Smooth muscle cell (in vitro differentiated cells): ENCODE data around the gene POMT1. TPM values are rescaled to one million over a fixed set of nuclear protein-coding genes. Genes with fewer than 3 reads are reported as not detected.

Experiments used
- DNase-seq: peaks from one replicate; lab custom pipeline; 2025; ENCODE audit not compliant: unreplicated experiment; lab: John Stamatoyannopoulos, UW
- H2AFZ ChIP-seq: fragments of 200-600 bp; sonication (generic); 2 replicates; pipeline ENCODE4 v1.6.0; 2016; ENCODE audit warnings: antibody characterized with exemption, low read depth, mild to moderate bottlenecking
- H3F3A ChIP-seq: fragments of 200-600 bp; sonication (generic); 2 replicates; pipeline ENCODE4 v1.6.0; 2017; ENCODE audit warnings: antibody characterized with exemption, low read depth
- H3K27ac ChIP-seq: fragments of 200-600 bp; sonication (generic); 2 replicates; pipeline ENCODE4 v1.5.1; 2016; ENCODE audit warnings: low read depth, mild to moderate bottlenecking
- H3K27me3 ChIP-seq: fragments of 200-600 bp; sonication (generic); 2 replicates; pipeline ENCODE4 v1.6.1; 2016; ENCODE audit warnings: low read depth, mild to moderate bottlenecking
- H3K36me3 ChIP-seq: fragments of 200-600 bp; sonication (generic); 2 replicates; pipeline ENCODE4 v1.5.1; 2016; ENCODE audit warnings: low read depth
- H3K4me1 ChIP-seq: fragments of 200-600 bp; sonication (generic); 2 replicates; pipeline ENCODE4 v1.5.1; 2016; ENCODE audit warnings: low read depth
- H3K4me2 ChIP-seq: fragments of 200-600 bp; sonication (generic); 2 replicates; pipeline ENCODE4 v1.6.0; 2016; ENCODE audit warnings: mild to moderate bottlenecking
- H3K4me3 ChIP-seq: fragments of 200-600 bp; sonication (generic); 2 replicates; pipeline ENCODE4 v1.5.1; 2016; ENCODE audit warnings: mild to moderate bottlenecking
- H3K79me2 ChIP-seq: fragments of 200-600 bp; sonication (generic); 2 replicates; pipeline ENCODE4 v1.6.0; 2016; ENCODE audit warnings: low read depth, mild to moderate bottlenecking
- H3K9ac ChIP-seq: fragments of 200-600 bp; sonication (generic); 2 replicates; pipeline ENCODE4 v1.6.0; 2016; ENCODE audit warnings: low read depth
- H3K9me3 ChIP-seq: fragments of 200-600 bp; sonication (generic); replicated peaks from 2 replicates; pipeline ENCODE4 v1.5.1; 2016; ENCODE audit warnings: low read depth
- H4K20me1 ChIP-seq: fragments of 200-600 bp; sonication (generic); 2 replicates; pipeline ENCODE4 v1.6.0; 2016; ENCODE audit warnings: low read depth
- WGBS: methylation state at CpG from one replicate; pipeline ENCODE4 v1.1.7; 2016; ENCODE audit warnings: low lambda C conversion rate; 5-methylcytosine and 5-hydroxymethylcytosine counted together
- polyA plus RNA-seq: library from polyadenylated mRNA; unstranded; fragments of >200 nt; fragmentation: Nextera tagmentation; extraction: Ambion mirVana; gene quantifications from 2 replicates; pipeline ENCODE4 v1.2.1, GENCODE V29; 2016
- total RNA-seq: library from RNA; depleted of rRNA; stranded (reverse); fragments of >200 nt; gene quantifications from 2 replicates; pipeline ENCODE4 v1.2.3, GENCODE V29; 2014
- TF ChIP-seq, protein P1 (sequence below): fragments of 200-600 bp; sonication (generic); IDR thresholded peaks from 2 replicates; pipeline ENCODE4 v1.5.1; 2017; ENCODE audit warnings: borderline replicate concordance, mild to moderate bottlenecking, antibody characterized with exemption; ENCODE audit not compliant: insufficient read depth, poor library complexity, severe bottlenecking

Gene POMT1
- total and polyA plus RNA-seq, 2 experiments from 2014 or later = 11.8 to 15.2 TPM

DNA sequence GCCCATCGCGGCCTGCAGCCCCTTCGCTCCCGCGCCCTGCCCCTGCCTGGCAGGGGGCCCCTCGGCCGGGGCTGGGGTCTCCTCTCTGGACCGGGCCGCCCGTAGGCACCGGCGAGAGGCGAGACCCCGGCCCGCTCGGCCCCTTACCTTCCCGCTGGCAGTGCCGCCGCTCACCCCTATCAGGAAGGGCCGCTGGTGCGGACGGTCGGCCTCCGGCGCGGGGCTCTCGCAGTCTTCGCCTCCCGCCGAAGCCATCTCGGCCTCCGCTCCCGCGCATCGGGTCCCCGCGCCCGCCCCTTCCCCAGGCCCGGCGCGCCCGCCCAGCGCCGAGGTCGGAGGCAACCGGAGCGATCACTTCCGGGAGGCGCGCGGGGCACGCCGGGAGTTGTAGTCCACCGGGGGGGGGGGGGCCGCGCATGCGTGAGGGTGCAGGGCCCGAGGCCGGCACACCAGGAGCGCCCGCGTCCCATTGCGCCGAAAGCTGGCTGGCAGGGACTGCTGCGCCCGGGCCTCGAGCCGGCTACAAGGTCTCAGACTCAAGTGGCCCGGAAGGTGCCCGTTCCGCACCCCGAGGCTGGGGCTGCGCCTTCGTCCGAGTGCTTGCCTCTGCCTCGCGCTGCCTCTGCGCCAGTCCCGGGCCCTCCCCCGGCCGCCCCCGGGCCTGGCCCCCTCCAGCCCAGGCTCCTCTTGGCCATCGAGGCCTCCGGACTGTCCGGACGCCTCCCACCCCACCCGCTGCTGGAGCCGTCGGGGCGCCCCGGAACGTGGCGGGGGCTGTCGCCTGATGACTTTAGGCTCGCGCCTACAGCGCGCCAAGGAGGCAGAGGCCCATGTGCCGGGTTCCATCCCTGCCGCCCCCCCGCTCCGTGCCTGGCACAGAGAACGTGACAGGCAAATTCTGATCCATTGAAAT, 28.5 kb downstream of the POMT1 start, which contains the start of gene UCK1:
UCK1 (minus strand) TSS at position 344 of the 913 bp plus-strand sequence; CDS start at position 255, 89 bp downstream.
- Histone ChIP-seq H3K4me2 (peak within 1 kb of the TSS; percentile 99), H3K4me1 (peaks cover 6% of the 10 kb centered on the region), H3K79me2 (peaks cover 6% of the 10 kb centered on the region), H3K4me3 (peak within 1 kb of the TSS; percentile 98), H3K27ac (no peak within 1 kb of the TSS), H3K27me3 (no peaks in the 10 kb centered on the region), H3K36me3 (no peaks in the 10 kb centered on the region), H3K9me3 (no peaks in the 10 kb centered on the region), H3K9ac (peak within 1 kb of the TSS; percentile 82), H2AFZ (peak within 1 kb of the TSS; percentile 79), H4K20me1 (no peaks in the 10 kb centered on the region), H3F3A (no peaks in the 10 kb centered on the region)
- TF ChIP-seq, protein P1, sequence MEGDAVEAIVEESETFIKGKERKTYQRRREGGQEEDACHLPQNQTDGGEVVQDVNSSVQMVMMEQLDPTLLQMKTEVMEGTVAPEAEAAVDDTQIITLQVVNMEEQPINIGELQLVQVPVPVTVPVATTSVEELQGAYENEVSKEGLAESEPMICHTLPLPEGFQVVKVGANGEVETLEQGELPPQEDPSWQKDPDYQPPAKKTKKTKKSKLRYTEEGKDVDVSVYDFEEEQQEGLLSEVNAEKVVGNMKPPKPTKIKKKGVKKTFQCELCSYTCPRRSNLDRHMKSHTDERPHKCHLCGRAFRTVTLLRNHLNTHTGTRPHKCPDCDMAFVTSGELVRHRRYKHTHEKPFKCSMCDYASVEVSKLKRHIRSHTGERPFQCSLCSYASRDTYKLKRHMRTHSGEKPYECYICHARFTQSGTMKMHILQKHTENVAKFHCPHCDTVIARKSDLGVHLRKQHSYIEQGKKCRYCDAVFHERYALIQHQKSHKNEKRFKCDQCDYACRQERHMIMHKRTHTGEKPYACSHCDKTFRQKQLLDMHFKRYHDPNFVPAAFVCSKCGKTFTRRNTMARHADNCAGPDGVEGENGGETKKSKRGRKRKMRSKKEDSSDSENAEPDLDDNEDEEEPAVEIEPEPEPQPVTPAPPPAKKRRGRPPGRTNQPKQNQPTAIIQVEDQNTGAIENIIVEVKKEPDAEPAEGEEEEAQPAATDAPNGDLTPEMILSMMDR = no peak
- 63% methylated on average over 13 of the region's 103 CpGs for WGBS
- DNase-seq = peak; percentile 48

DNA sequence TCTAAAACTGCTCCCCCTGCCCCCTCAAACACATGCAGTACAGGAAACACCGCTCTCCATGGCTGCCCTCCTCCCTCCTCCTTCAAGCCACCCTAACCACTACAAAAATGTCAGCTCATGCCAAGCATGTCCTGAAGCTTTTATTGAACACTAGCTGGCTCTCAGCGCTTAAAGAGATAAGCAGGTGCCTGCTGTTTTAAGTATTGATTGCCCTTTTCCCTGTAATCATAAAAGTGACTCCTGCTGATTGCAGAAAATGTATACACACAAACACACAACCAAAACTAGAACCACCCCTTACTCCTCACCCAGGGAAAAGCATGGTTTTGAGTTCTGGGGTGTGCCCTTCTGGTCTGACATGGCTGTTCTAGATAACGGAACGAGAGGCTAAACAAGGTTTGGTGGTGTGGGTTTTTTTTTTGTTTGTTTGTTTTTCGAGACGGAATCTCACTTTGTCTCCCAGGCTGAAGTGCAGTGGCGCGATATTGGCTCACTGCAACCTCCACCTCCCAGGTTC, 32.1 kb downstream of the POMT1 start:
- no peak for DNase-seq
- no peak overlapping the region for H2AFZ ChIP-seq
- H3K4me3 ChIP-seq = no peak overlapping the region
- no peaks in the 10 kb centered on the region for H3K9me3 ChIP-seq
- H3K36me3 ChIP-seq = no peaks in the 10 kb centered on the region
- peaks cover 6% of the 10 kb centered on the region for H3K79me2 ChIP-seq
- no peak overlapping the region for H3K27ac ChIP-seq
- no peaks in the 10 kb centered on the region for H4K20me1 ChIP-seq
- peaks cover 6% of the 10 kb centered on the region for H3K4me1 ChIP-seq
- H3K4me2 ChIP-seq = no peak overlapping the region
- TF ChIP-seq, protein P1 = no peak
- H3K9ac ChIP-seq = no peak overlapping the region
- no peaks in the 10 kb centered on the region for H3K27me3 ChIP-seq
- H3F3A ChIP-seq = no peaks in the 10 kb centered on the region
- 86% methylated on average over 8 of the region's 8 CpGs for WGBS

DNA sequence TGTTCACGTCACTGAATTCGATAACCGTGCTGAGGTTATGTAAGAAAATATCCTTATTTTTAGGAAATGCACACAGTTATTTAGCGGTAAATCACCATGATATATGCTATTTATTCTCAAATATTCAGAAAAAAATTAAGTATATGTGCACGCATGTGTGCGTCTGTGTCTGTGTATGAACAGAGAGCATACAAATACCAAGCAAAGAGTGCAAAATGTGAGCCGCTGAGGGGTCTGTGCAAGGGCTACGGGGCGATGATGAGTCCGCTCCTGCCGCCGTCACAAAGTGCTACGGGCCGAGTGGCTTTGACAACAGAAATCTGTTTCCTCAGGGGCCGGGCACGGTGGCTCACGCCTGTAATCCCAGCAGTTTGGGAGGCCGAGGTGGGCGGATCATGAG, 35.2 kb downstream of the POMT1 start:
- H3K4me2 ChIP-seq = no peak overlapping the region
- H3K79me2 ChIP-seq = no peaks in the 10 kb centered on the region
- no peak overlapping the region for H2AFZ ChIP-seq
- no peaks in the 10 kb centered on the region for H3K4me1 ChIP-seq
- DNase-seq = no peak
- H3K9me3 ChIP-seq = no peaks in the 10 kb centered on the region
- H3K27me3 ChIP-seq = no peaks in the 10 kb centered on the region
- 95% methylated on average over 19 of the region's 19 CpGs for WGBS
- H3K9ac ChIP-seq = no peak overlapping the region
- H3K4me3 ChIP-seq = no peak overlapping the region
- H3F3A ChIP-seq = no peaks in the 10 kb centered on the region
- TF ChIP-seq, protein P1 = no peak
- H3K27ac ChIP-seq = no peak overlapping the region
- H3K36me3 ChIP-seq = no peaks in the 10 kb centered on the region
- no peaks in the 10 kb centered on the region for H4K20me1 ChIP-seq
